ENCODE results near the gene GNPTG.
A peak's percentile ranks its signal among the peaks of the same experiment; 100 is the strongest.

The GNPTG gene

GRCh38 chr16:1375741-1376410 lies 24.1 kb downstream of the GNPTG start:
- DNase-seq: no peak

- DNase-seq: no peak
Observed at GRCh38 chr16:1377406-1378010, 25.8 kb downstream of the GNPTG start.

GRCh38 chr16:1378087-1378803 lies 26.5 kb downstream of the GNPTG start:
- DNase-seq: no peak

- peak; percentile 70 for DNase-seq
Observed at GRCh38 chr16:1378804-1379303, 27.1 kb downstream of the GNPTG start.

- DNase-seq: peak; percentile 7
Observed at GRCh38 chr16:1379304-1380076, 27.8 kb downstream of the GNPTG start.

- no peak for DNase-seq
Observed at GRCh38 chr16:1380195-1380594, 28.5 kb downstream of the GNPTG start.

GRCh38 chr16:1381612-1382406 lies 30.1 kb downstream of the GNPTG start:
- no peak for DNase-seq

- no peak for DNase-seq
Observed at GRCh38 chr16:1383556-1383955, 31.8 kb downstream of the GNPTG start.

GRCh38 chr16:1385232-1385631 lies 33.5 kb downstream of the GNPTG start:
- DNase-seq: no peak

GRCh38 chr16:1387331-1387730 lies 35.6 kb downstream of the GNPTG start:
- DNase-seq: no peak

- no peak for DNase-seq
Observed at GRCh38 chr16:1389762-1390161, 38.0 kb downstream of the GNPTG start.

GRCh38 chr16:1390239-1390779 lies 38.6 kb downstream of the GNPTG start:
- DNase-seq: no peak

GRCh38 chr16:1392826-1393225 lies 41.1 kb downstream of the GNPTG start:
- DNase-seq: no peak

- DNase-seq: no peak
Observed at GRCh38 chr16:1393613-1394176, 42.0 kb downstream of the GNPTG start.

- no peak for DNase-seq
Observed at GRCh38 chr16:1394367-1394951, 42.7 kb downstream of the GNPTG start.

GRCh38 chr16:1395444-1396031 lies 43.8 kb downstream of the GNPTG start:
- DNase-seq: no peak

- DNase-seq: no peak
Observed at GRCh38 chr16:1397779-1398178, 46.0 kb downstream of the GNPTG start.

GRCh38 chr16:1398351-1398750 lies 46.6 kb downstream of the GNPTG start:
- no peak for DNase-seq

- DNase-seq: no peak
Observed at GRCh38 chr16:1398826-1399581, 47.3 kb downstream of the GNPTG start.
